Measurements from ENCODE around the gene KIF4A. TPM values are rescaled to one million over a fixed set of nuclear protein-coding genes. Genes with fewer than 3 reads are reported as not detected.
"Not testable (repeated sequence)": the region's sequence is repeated elsewhere in the genome, so short reads cannot be mapped to it uniquely, and the experiment has no call there.

KIF4A gene
- total and polyA plus RNA-seq, 2 donors, result 0.20 to 7.2 TPM

GRCh38 chrX:70262952-70263567 lies 26.8 kb upstream of the KIF4A start:
- H3K4me1 ChIP-seq (ENCODE audit: insufficient read depth), result no peaks in the 10 kb centered on the region
- 19% methylated on average over 7 of the region's 7 CpGs for WGBS
- no peak overlapping the region for H3K27ac ChIP-seq (ENCODE audit: low read depth)
- no peak for DNase-seq (ENCODE audit: extremely low spot score)
- H3K4me3 ChIP-seq (ENCODE audit: low read depth, low read length), result no peak overlapping the region
- H3K36me3 ChIP-seq (ENCODE audit: insufficient read depth), result peaks cover 2% of the 10 kb centered on the region

GRCh38 chrX:70264784-70265183 lies 25.1 kb upstream of the KIF4A start:
- Histone ChIP-seq H3K4me1 (ENCODE audit: insufficient read depth) (no peaks in the 10 kb centered on the region), H3K27ac (ENCODE audit: low read depth) (no peak overlapping the region), H3K4me3 (ENCODE audit: low read depth, low read length) (no peak overlapping the region), H3K36me3 (ENCODE audit: insufficient read depth) (no peaks in the 10 kb centered on the region)
- DNase-seq (ENCODE audit: extremely low spot score), result no peak
- 25% methylated on average over 3 of the region's 3 CpGs for WGBS

GRCh38 chrX:70268034-70268433 lies 21.9 kb upstream of the KIF4A start, which contains the start of gene ARR3:
Gene ARR3 (plus strand): TSS chrX:70268334. CDS start chrX:70269386, 1,052 bp downstream.
- Histone ChIP-seq H3K27ac (ENCODE audit: low read depth) (no peak within 1 kb of the TSS), H3K4me3 (ENCODE audit: low read depth, low read length) (no peak within 1 kb of the TSS), H3K36me3 (ENCODE audit: insufficient read depth) (no peaks in the 10 kb centered on the region), H3K4me1 (ENCODE audit: insufficient read depth) (no peaks in the 10 kb centered on the region)
- no peak for DNase-seq (ENCODE audit: extremely low spot score)

DNA sequence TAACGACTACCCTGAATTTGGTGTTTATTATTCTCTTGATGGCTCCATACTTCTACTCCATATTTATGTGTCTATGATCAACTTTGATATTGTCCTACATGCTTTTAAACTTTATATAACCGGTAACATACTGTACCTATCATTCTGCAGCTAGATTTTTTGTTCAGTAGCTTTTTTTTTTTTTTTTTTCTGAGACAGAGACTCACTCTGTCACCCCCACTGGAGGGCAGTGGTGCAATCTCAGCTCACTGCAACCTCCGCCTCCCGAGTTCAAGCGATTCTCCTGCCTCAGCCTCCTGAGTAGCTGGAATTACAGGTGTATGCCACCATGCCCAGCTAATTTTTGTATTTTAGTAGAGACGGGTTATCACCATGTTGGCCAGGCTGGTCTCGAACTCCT lies 15.9 kb upstream of the KIF4A start:
- not testable (repeated sequence) for DNase-seq (ENCODE audit: extremely low spot score); H3K36me3 ChIP-seq (ENCODE audit: insufficient read depth); H3K4me1 ChIP-seq (ENCODE audit: insufficient read depth); H3K27ac ChIP-seq (ENCODE audit: low read depth); H3K4me3 ChIP-seq (ENCODE audit: low read depth, low read length)
- WGBS, result 82% methylated on average over 7 of the region's 7 CpGs

DNA sequence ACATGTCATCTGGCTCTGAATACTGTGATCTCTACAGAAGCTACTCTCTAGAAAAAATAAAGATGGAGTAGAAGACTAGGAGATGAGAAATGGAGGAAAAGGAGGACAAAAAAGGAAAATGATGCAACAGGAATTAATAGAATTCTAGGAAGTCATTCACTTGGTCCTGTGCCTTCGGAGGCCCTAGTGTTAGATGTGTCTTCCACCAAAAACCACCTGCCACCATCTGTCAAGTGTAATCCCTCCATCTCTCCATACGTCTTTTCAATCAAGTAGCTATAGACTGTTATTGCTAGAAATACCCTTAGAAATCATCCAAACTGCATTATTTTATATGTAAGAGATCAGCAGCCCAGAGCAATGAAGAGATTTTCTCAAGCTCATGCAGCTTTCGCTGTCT lies 10.8 kb upstream of the KIF4A start:
- no peaks in the 10 kb centered on the region for H3K4me1 ChIP-seq (ENCODE audit: insufficient read depth)
- no peak overlapping the region for H3K4me3 ChIP-seq (ENCODE audit: low read depth, low read length)
- 89% methylated on average over 3 of the region's 3 CpGs for WGBS
- no peak for DNase-seq (ENCODE audit: extremely low spot score)
- no peak overlapping the region for H3K27ac ChIP-seq (ENCODE audit: low read depth)
- H3K36me3 ChIP-seq (ENCODE audit: insufficient read depth), result no peaks in the 10 kb centered on the region

DNA sequence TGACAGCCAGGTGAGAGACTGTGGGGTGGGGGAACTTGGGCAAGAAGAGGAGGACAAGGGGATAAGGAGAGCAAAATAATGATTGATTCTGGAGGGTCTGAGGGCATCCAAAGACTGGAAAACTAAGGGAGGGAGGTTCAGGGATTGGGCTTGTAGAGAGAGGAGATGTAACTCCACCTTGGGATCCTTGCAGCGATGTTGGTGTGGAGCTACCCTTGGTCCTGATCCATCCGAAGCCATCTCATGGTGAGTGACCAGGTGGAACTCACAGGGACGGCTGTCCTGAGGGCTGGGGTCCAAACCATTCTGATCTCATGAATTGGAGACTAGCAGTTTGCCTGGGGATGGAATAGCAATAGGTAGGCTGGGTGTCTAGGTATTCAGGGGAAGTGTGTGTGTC lies 9.3 kb upstream of the KIF4A start:
- Histone ChIP-seq H3K4me3 (ENCODE audit: low read depth, low read length) (no peak overlapping the region), H3K27ac (ENCODE audit: low read depth) (no peak overlapping the region), H3K36me3 (ENCODE audit: insufficient read depth) (peaks cover 2% of the 10 kb centered on the region), H3K4me1 (ENCODE audit: insufficient read depth) (no peaks in the 10 kb centered on the region)
- 88% methylated on average over 3 of the region's 3 CpGs for WGBS
- no peak for DNase-seq (ENCODE audit: extremely low spot score)

GRCh38 chrX:70281951-70282350 lies 8.0 kb upstream of the KIF4A start, which contains the start of gene RAB41:
Gene RAB41 (plus strand): TSS chrX:70282172. CDS start chrX:70282218, 46 bp downstream.
- no peaks in the 10 kb centered on the region for H3K4me1 ChIP-seq (ENCODE audit: insufficient read depth)
- H3K4me3 ChIP-seq (ENCODE audit: low read depth, low read length), result no peak within 1 kb of the TSS
- 96% methylated on average over 21 of the region's 21 CpGs for WGBS
- no peak for DNase-seq (ENCODE audit: extremely low spot score)
- H3K27ac ChIP-seq (ENCODE audit: low read depth), result no peak within 1 kb of the TSS
- H3K36me3 ChIP-seq (ENCODE audit: insufficient read depth), result peaks cover 5% of the 10 kb centered on the region

DNA sequence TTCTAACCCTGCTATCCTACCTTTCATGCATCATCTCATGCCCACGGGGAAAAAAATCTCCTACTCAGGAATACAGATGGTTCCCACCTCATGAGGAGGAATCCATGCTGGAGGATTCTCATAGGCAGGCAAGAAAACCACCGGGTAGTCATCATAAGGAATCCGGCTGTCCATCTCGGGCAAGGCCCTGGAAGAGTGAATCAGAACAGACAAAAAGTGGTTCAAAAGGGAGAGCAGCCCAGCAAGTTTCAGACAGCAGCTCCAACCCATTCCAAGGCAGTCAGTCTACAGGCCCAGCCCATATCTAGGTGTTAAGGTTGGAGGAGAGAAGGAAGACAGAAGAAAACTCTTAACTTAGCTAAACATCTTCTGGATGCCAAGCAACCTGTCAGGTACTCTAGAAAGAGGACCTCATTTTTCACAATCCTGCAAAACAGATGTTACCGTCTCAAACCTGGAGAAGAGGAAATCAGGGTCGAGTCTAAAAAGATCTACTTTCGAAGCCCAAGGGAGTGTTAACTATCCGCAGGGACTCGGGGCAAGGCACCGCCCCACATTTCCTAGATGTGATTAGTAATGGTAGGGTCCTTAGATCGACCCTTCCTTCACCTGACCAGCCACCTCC lies 624 bp upstream of the KIF4A start:
- H3K27ac ChIP-seq (ENCODE audit: low read depth), result peak overlapping the region; percentile 67
- H3K4me3 ChIP-seq (ENCODE audit: low read depth, low read length), result peak overlapping the region; percentile 41
- no peak for DNase-seq (ENCODE audit: extremely low spot score)
- peaks cover 5% of the 10 kb centered on the region for H3K36me3 ChIP-seq (ENCODE audit: insufficient read depth)
- H3K4me1 ChIP-seq (ENCODE audit: insufficient read depth), result no peaks in the 10 kb centered on the region
- WGBS, result 27% methylated on average over 11 of the region's 11 CpGs

DNA sequence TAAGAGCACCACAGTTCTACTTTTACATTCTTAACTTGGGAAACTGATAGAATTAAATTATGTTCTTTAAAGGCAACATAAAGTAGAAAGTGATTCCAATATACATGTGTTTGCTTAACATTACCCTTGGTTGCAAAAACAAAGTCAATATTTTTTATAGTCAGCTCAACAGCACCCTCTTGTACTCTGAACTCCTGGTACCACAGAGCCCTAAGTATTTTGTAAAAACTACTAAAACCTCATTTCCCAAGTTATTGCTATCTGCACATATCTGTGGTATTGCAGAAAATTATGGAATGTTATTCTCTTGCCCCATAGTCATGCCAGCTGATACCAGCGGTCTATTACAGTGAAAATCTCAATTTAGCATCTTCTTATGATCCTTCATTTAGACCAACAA lies 2.9 kb downstream of the KIF4A start:
- WGBS, result 0% methylated on average over 1 of the region's 1 CpG
- Histone ChIP-seq H3K27ac (ENCODE audit: low read depth) (no peak overlapping the region), H3K36me3 (ENCODE audit: insufficient read depth) (no peaks in the 10 kb centered on the region), H3K4me1 (ENCODE audit: insufficient read depth) (no peaks in the 10 kb centered on the region), H3K4me3 (ENCODE audit: low read depth, low read length) (no peak overlapping the region)
- no peak for DNase-seq (ENCODE audit: extremely low spot score)

- Histone ChIP-seq H3K4me1 (ENCODE audit: insufficient read depth) (no peaks in the 10 kb centered on the region), H3K27ac (ENCODE audit: low read depth) (no peak overlapping the region), H3K36me3 (ENCODE audit: insufficient read depth) (no peaks in the 10 kb centered on the region), H3K4me3 (ENCODE audit: low read depth, low read length) (no peak overlapping the region)
- no peak for DNase-seq (ENCODE audit: extremely low spot score)
- 95% methylated on average over 5 of the region's 5 CpGs for WGBS
Observed at GRCh38 chrX:70293621-70294020, 3.7 kb downstream of the KIF4A start.

DNA sequence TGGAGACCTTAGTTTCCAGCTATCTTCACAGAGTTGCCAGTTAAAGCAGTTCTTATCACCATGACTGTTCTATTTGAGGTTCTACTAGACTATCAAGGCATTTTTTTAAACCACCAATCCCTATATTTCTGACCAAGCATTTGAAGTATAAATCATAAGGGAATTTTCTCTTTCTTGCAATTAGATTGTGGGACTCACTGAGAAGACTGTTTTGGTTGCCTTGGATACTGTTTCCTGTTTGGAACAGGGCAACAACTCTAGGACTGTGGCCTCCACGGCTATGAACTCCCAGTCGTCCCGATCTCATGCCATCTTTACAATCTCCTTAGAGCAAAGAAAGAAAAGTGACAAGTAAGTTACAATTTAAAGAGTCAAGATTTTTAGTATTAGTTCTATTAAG lies 11.8 kb downstream of the KIF4A start:
- Histone ChIP-seq H3K36me3 (ENCODE audit: insufficient read depth) (no peaks in the 10 kb centered on the region), H3K4me1 (ENCODE audit: insufficient read depth) (no peaks in the 10 kb centered on the region), H3K4me3 (ENCODE audit: low read depth, low read length) (no peak overlapping the region), H3K27ac (ENCODE audit: low read depth) (no peak overlapping the region)
- 45% methylated on average over 3 of the region's 3 CpGs for WGBS
- DNase-seq (ENCODE audit: extremely low spot score), result no peak

- H3K4me3 ChIP-seq (ENCODE audit: low read depth, low read length), result no peak overlapping the region
- no peaks in the 10 kb centered on the region for H3K4me1 ChIP-seq (ENCODE audit: insufficient read depth)
- 85% methylated on average over 1 of the region's 1 CpG for WGBS
- DNase-seq (ENCODE audit: extremely low spot score), result no peak
- no peak overlapping the region for H3K27ac ChIP-seq (ENCODE audit: low read depth)
- H3K36me3 ChIP-seq (ENCODE audit: insufficient read depth), result no peaks in the 10 kb centered on the region
Observed at GRCh38 chrX:70313503-70313902, 23.6 kb downstream of the KIF4A start.

DNA sequence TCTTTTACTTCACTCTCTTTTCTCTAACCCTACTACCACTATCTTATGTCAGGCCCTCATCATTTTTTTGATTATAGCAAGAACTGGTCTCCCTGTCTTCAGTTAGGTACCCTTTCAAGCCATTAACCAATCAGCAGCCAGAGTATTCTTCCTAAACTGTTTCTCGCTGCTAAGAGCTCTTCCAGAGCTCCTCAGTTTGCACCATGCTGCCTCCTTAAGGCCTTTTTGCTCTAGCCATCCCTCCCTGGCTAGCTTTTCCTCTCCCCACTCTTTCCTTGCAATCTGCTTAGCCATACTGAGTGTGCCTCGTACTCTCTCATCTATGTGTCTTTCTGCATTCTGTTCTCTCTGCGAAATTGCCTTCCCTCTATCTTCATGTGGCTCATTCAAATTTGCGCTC lies 32.9 kb downstream of the KIF4A start:
- no peak overlapping the region for H3K4me3 ChIP-seq (ENCODE audit: low read depth, low read length)
- WGBS, result 95% methylated on average over 4 of the region's 4 CpGs
- H3K27ac ChIP-seq (ENCODE audit: low read depth), result no peak overlapping the region
- DNase-seq (ENCODE audit: extremely low spot score), result no peak
- H3K36me3 ChIP-seq (ENCODE audit: insufficient read depth), result no peaks in the 10 kb centered on the region
- H3K4me1 ChIP-seq (ENCODE audit: insufficient read depth), result no peaks in the 10 kb centered on the region

DNA sequence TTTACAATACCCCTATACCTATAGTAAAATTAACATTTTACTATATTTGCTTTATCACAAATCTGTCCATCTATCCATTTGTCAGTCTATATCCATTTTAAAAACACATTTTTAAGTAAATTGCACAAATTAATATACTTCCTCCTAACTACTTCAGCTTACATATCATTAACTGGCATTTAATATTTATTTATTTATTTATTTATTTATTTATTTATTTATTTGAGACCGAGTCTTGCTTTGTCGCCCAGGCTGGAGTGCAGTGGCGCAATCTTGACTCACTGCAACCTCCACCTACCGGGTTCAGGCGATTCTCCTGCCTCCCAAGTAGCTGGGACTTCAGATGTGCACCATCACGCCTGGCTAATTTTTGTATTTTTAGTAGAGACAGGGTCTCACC lies 33.7 kb downstream of the KIF4A start:
- not testable (repeated sequence) for H3K27ac ChIP-seq (ENCODE audit: low read depth); H3K4me1 ChIP-seq (ENCODE audit: insufficient read depth); DNase-seq (ENCODE audit: extremely low spot score); H3K4me3 ChIP-seq (ENCODE audit: low read depth, low read length); H3K36me3 ChIP-seq (ENCODE audit: insufficient read depth)
- 96% methylated on average over 6 of the region's 6 CpGs for WGBS
